ENCODE results near the gene MAML3. TPM values are rescaled to one million over a fixed set of nuclear protein-coding genes. Genes with fewer than 3 reads are reported as not detected.

Gene MAML3
- total RNA-seq, 2 donors from 2014 or later = 6.3 to 6.5 TPM

DNA sequence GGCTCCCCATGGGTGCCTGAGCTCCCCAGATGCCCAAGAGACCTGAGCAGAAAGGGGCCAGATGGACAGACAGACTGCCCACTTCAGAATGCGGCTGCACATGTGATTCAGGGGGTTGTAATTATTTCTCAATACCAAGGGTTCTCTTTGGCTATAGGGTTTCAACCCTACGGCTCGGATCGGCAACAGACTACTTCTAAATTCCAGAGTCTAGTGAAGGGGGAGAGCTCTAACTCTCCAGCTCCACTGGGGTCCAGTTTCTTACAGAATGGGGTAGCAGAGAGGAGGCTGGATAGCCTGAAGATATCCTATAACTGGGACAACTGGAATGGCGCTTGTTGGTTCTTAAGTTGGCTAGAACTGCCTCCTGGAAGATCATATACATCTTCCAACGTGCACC, 352.1 kb downstream of the MAML3 start:
- DNase-seq (ENCODE audit: low spot score) = no peak
- intact Hi-C loops (cut with DNase I) = no loop called here

- no peak for DNase-seq (ENCODE audit: low spot score)
- intact Hi-C loops (cut with DNase I) = no loop called here
Observed at GRCh38 chr4:139800082-139800481, 353.9 kb downstream of the MAML3 start.

GRCh38 chr4:139799615-139800014, 354.4 kb downstream of the MAML3 start:
- intact Hi-C loops (cut with DNase I) = no loop called here
- no peak for DNase-seq (ENCODE audit: low spot score)

GRCh38 chr4:139798456-139798855, 355.5 kb downstream of the MAML3 start:
- intact Hi-C loops (cut with DNase I) = no loop called here
- DNase-seq (ENCODE audit: low spot score) = no peak

GRCh38 chr4:139797287-139797686, 356.7 kb downstream of the MAML3 start:
- DNase-seq (ENCODE audit: low spot score) = no peak
- intact Hi-C loops (cut with DNase I) = no loop called here

- intact Hi-C loops (cut with DNase I) = no loop called here
- no peak for DNase-seq (ENCODE audit: low spot score)
Observed at GRCh38 chr4:139795527-139796314, 358.3 kb downstream of the MAML3 start.

GRCh38 chr4:139794158-139794954, 359.6 kb downstream of the MAML3 start:
- intact Hi-C loops (cut with DNase I) = no loop called here
- no peak for DNase-seq (ENCODE audit: low spot score)

DNA sequence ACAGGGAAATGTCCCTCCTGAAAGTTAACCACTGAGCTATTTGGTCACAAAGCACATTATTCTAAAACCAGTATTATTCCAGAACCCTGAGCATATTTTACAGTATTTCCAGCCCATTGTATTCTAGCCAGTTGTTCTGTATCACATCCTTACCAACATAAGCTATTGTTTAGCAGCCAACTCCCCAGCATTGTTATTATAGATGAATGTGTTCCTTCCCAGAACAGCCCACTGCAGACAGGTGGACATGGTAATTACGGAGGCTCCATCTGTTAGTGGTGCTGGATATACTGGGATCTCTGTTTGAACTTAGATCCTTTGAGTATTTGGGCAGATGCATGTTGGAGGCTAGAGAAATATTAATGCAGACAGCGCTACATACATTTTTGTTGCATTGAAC, 362.3 kb downstream of the MAML3 start:
- DNase-seq (ENCODE audit: low spot score) = no peak
- intact Hi-C loops (cut with DNase I) = no loop called here

GRCh38 chr4:139790291-139790690, 363.7 kb downstream of the MAML3 start:
- intact Hi-C loops (cut with DNase I) = no loop called here
- DNase-seq (ENCODE audit: low spot score) = no peak

DNA sequence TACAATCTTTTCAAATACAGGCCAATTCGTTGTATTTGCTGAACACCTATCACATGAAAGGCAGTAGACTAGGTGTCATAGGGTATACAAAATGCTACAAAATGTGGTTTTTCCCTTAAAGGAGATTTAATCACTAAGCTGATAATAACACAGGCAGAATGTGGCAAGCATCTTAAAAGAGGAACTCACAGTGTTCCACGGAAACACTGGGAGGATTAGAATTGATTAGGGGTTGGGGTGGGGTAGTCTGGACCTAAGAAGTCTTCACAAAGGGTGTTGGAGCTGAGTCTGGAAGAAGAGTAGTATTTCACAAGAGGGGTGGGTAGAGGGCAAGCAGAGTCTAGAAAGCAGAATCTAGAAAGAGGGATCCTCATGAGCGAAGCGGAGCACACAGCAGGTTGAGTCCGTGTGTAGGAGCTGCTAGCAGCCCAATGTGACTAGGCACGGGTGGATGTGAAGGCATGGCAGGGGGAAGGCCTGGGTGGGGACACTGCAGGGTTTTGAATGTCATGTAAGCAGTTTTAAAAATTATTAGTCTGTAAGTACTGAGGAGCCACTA, 364.8 kb downstream of the MAML3 start:
- no peak for DNase-seq (ENCODE audit: low spot score)
- intact Hi-C loops (cut with DNase I) = no loop called here

GRCh38 chr4:139786494-139787354, 367.3 kb downstream of the MAML3 start:
- no peak for DNase-seq (ENCODE audit: low spot score)
- intact Hi-C loops (cut with DNase I) = no loop called here

DNA sequence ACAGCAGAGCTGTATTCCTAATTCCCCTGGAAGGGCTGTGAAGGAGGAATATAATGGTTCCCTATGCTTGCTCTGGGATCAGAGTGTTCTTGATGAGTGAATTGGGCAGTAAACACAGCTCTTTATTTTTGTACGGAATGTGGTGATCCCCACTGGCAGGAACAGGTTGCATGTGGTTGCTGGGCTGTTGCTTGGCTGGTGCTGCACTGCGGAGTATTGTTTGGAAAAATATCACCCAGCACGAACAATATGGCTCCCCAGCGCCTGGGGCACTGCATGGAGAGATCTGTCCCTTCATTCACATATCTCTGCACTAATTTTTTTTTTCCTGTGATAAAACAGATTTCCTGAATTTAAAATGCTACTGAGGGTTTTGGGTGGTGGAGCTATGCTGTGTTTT, 368.6 kb downstream of the MAML3 start:
- no peak for DNase-seq (ENCODE audit: low spot score)
- intact Hi-C loops (cut with DNase I) = no loop called here

DNA sequence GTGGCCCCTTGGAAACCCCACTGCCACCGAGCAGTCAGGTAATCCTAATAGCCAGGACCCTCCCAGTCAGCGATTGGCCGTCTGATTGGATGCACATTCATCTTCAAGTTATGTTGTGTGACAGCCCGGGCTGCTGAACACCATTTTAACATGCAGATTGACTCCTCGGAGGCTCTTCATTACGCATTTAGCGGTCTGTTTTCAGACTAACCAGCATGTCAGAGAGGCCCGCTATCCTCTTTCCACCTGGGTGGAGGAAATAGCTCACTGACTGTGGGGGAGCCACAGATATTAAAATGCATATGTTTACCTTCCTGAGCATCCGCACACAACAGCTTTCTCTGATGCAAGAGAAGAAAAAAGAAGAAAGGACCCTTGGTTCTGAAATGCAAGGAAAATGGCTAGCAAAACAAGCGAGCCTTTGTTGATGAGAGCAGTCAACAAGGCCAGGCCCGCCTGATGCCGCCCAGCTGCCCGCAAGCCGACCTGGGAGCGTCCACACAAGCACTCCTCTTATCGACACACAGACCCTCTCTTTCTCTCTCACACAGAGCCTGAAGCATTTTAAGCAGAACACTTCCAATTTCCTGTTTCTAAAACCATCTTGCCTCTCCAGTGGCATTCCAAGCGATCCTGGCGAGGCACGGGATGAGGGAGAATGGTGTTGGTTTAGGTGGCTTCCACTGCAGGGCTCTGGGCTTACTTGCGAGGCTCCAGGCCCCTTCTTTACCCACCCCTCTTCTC, 370.1 kb downstream of the MAML3 start:
- intact Hi-C loops (cut with DNase I) = no loop called here
- DNase-seq (ENCODE audit: low spot score) = no peak

GRCh38 chr4:139782926-139783522, 371.0 kb downstream of the MAML3 start:
- no peak for DNase-seq (ENCODE audit: low spot score)
- intact Hi-C loops (cut with DNase I) = no loop called here

GRCh38 chr4:139781066-139781465, 372.9 kb downstream of the MAML3 start:
- intact Hi-C loops (cut with DNase I) = no loop called here
- no peak for DNase-seq (ENCODE audit: low spot score)

DNA sequence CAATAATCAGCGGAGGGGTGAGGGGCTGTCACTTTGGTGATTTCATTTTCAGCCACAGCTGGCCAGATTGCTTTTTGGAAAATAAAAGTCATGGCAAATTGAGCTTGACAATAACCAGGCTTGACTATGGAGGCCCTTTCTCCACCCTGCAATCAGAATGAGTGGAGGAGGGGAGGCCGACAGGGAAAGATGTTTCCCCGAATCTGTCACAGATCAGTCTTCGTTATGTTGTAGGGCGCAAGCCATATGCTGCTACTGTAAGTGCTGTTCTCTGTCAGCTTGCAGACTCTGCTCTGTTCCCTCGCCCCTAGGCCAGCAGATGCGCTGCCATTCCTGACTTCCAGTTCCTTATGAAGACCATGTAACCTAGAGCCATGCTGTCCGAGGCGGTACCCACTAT, 374.3 kb downstream of the MAML3 start:
- no peak for DNase-seq (ENCODE audit: low spot score)
- intact Hi-C loops (cut with DNase I) = no loop called here

DNA sequence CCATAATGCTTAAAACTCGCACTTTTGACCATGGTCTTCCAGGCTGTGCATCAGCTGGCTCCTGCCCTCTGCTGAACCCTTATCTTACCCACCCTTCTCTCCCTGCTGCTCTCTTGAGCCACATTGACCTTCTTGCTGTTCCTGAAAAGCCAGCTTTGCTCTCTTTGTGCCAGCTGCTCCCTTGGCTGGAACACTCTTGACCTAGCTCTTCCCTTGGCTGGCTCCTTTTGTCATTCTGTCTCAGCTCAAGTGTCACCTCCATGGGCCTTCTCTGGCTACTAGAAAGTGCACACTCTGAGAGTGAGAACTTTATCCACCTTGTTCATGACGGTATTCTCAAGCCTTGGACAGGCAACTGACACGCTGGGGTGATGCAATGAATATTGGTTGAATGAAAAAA, 376.2 kb downstream of the MAML3 start:
- no peak for DNase-seq (ENCODE audit: low spot score)
- intact Hi-C loops (cut with DNase I) = no loop called here

DNA sequence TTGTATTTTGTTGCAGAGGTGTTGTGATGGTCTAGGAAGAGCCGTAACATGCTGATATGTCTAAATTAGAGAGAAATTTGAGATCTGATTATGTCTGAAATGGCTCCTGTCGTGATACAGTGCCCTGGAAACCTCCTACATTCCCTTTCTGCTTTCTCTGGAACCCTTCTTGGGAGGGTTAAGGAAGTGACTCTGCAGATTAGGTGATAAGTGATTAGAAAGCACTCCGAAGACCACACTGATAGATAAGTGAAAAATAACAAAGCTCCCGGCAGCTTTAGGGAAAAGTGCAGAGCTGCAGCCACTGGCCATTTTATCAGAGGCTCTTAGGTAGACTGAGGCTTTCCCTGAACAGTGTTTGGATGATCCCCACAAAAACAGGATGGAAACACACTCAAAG, 377.7 kb downstream of the MAML3 start:
- intact Hi-C loops (cut with DNase I) = no loop called here
- DNase-seq (ENCODE audit: low spot score) = no peak

Measured in posterior vena cava (tissue), 2 donors.